ENCODE measurements around the gene LIMS1. TPM values are rescaled to one million over a fixed set of nuclear protein-coding genes. Genes with fewer than 3 reads are reported as not detected.

The LIMS1 gene
- total RNA-seq, 4 donors from 2014 or later: 79.7 to 172 (median 115) TPM

GRCh38 chr2:108574332-108574731, 40.1 kb downstream of the LIMS1 start:
- TF ChIP-seq CTCF (IDR thresholded peaks at IDR 0.05; ENCODE audit: low read depth): no peak

- no peak for TF ChIP-seq CTCF (IDR thresholded peaks at IDR 0.05; ENCODE audit: low read depth)
These were observed 41.1 kb downstream of the LIMS1 start for GRCh38 chr2:108575132-108575966.

GRCh38 chr2:108577099-108577498, 42.8 kb downstream of the LIMS1 start:
- no peak for TF ChIP-seq CTCF (IDR thresholded peaks at IDR 0.05; ENCODE audit: low read depth)

DNA sequence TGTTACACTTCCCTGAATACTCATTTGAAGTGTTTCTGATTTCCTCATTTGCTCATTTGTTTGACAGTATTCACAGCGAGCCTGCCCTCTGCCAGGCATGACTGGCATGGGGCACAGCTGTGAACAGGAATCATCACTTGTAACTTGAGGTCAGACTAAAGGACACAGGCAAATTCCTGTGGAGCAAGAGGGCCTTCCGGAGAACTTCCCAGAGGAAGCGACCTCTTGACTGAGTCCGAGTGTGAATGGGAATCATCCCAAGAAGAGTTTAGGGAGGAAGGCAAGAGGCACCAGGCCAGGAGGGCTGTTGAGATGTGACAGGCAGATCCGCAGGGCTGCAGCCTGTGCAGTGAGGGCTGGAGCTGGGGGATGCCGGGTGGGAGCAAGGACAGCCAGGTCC, 45.4 kb downstream of the LIMS1 start:
- no peak for TF ChIP-seq CTCF (IDR thresholded peaks at IDR 0.05; ENCODE audit: low read depth)

GRCh38 chr2:108580050-108580449, 45.8 kb downstream of the LIMS1 start:
- no peak for TF ChIP-seq CTCF (IDR thresholded peaks at IDR 0.05; ENCODE audit: low read depth)

DNA sequence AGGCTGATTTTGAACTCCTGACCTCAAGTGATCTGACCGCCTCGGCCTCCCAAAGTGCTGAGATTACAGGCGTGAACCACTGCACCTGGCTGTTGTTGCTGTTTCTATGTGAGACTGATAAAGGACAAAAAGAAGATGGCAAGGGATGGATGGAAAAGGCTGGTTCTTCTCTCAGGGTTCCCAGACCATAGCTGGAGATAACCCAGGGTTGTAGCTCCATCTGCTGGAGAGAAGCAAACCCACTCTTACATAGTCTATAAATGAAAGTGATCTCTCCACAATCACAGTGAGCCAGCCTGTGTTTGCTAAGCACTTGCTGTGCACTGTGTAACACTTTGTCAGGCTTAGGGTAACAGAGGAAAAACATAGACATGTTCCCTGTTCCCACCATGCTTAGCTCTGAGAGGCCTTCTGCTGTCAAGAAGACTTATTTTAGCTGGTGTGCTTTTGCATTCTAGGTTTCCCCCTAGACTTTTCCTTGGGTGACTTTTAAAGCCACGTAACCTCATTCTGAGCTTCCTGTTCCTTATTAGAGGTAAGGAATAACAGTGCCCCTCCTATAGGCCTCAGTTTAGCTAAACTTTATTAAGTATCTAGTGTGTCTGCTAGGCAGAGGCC, 49.7 kb downstream of the LIMS1 start:
- no peak for TF ChIP-seq CTCF (IDR thresholded peaks at IDR 0.05; ENCODE audit: low read depth)

- TF ChIP-seq CTCF (IDR thresholded peaks at IDR 0.05; ENCODE audit: low read depth): no peak
These were observed 51.2 kb downstream of the LIMS1 start for GRCh38 chr2:108585436-108585835.

Measured in subcutaneous adipose tissue (tissue), 4 donors.